Measurements from ENCODE around the gene HNRNPAB.
A peak's percentile ranks its signal among the peaks of the same experiment; 100 is the strongest.

Gene HNRNPAB

GRCh38 chr5:178204182-178204934 lies at the start of gene HNRNPAB:
HNRNPAB (plus strand) TSS chr5:178204533; CDS start chr5:178204838, 305 bp downstream.
- peak; percentile 92 for DNase-seq
- H3K36me3 Mint-ChIP-seq, result peaks cover 30 to 42% of the 10 kb centered on the region in 2 donors
- peak within 1 kb of the TSS; percentile 95 to 97 for H3K4me3 Mint-ChIP-seq

GRCh38 chr5:178155065-178155464 lies 49.3 kb upstream of the HNRNPAB start:
- Mint-ChIP-seq H3K4me1 (peaks cover 30 to 46% of the 10 kb centered on the region in 2 donors), H3K4me3 (no peak overlapping the region), H3K27me3 (no peaks in the 10 kb centered on the region), H3K36me3 (peaks cover 14 to 25% of the 10 kb centered on the region in 2 donors), H3K9me3 (no peaks in the 10 kb centered on the region), H3K27ac (no peak overlapping the region)
- DNase-seq (no peak), ATAC-seq (replicated peaks) (no peak)

More at GRCh38 chr5:178204182-178204934, at the start of gene HNRNPAB:
- ATAC-seq (replicated peaks), result peak; percentile 85 to 90
- peak within 1 kb of the TSS; percentile 100 for H3K27ac Mint-ChIP-seq
- peaks cover 22 to 37% of the 10 kb centered on the region in 2 donors for H3K4me1 Mint-ChIP-seq
- peaks cover 4 to 5% of the 10 kb centered on the region in 2 donors for H3K27me3 Mint-ChIP-seq
- H3K9me3 Mint-ChIP-seq, result peaks cover 0 to 3% of the 10 kb centered on the region in 2 donors

DNA sequence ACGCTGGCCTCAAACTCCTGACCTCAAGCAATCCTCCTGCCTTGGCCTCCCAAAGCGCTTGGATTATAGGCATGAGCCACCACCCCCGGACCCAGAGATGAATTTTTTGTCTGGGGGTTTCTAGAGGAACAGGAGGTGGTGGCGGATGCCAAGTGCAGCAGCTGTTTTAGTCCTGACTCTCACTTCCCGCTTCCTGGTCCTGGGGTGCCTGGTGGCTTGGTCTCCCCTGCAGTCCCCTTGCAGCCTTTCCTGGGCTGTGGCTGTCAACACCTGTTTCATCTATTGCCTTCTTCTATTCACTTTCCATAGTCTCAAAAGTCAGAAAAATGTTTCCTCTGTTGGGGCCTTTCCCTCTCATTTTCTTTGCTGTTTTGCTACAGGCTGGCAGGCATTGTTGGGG lies 44.2 kb upstream of the HNRNPAB start:
- peaks cover 9 to 12% of the 10 kb centered on the region in 2 donors for H3K4me1 Mint-ChIP-seq
- no peaks in the 10 kb centered on the region for H3K36me3 Mint-ChIP-seq
- H3K27me3 Mint-ChIP-seq, result peaks cover 11 to 21% of the 10 kb centered on the region in 2 donors
- no peak overlapping the region for H3K27ac Mint-ChIP-seq
- ATAC-seq (replicated peaks) (no peak), DNase-seq (no peak)
- no peak overlapping the region for H3K4me3 Mint-ChIP-seq
- H3K9me3 Mint-ChIP-seq, result no peaks in the 10 kb centered on the region

GRCh38 chr5:178162481-178162880 lies 41.9 kb upstream of the HNRNPAB start:
- ATAC-seq (replicated peaks) (no peak), DNase-seq (no peak)
- H3K27me3 Mint-ChIP-seq, result peaks cover 11 to 25% of the 10 kb centered on the region in 2 donors
- no peaks in the 10 kb centered on the region for H3K9me3 Mint-ChIP-seq
- no peak overlapping the region for H3K4me3 Mint-ChIP-seq
- H3K27ac Mint-ChIP-seq, result no peak overlapping the region
- H3K4me1 Mint-ChIP-seq, result peaks cover 9 to 12% of the 10 kb centered on the region in 2 donors
- H3K36me3 Mint-ChIP-seq, result no peaks in the 10 kb centered on the region

DNA sequence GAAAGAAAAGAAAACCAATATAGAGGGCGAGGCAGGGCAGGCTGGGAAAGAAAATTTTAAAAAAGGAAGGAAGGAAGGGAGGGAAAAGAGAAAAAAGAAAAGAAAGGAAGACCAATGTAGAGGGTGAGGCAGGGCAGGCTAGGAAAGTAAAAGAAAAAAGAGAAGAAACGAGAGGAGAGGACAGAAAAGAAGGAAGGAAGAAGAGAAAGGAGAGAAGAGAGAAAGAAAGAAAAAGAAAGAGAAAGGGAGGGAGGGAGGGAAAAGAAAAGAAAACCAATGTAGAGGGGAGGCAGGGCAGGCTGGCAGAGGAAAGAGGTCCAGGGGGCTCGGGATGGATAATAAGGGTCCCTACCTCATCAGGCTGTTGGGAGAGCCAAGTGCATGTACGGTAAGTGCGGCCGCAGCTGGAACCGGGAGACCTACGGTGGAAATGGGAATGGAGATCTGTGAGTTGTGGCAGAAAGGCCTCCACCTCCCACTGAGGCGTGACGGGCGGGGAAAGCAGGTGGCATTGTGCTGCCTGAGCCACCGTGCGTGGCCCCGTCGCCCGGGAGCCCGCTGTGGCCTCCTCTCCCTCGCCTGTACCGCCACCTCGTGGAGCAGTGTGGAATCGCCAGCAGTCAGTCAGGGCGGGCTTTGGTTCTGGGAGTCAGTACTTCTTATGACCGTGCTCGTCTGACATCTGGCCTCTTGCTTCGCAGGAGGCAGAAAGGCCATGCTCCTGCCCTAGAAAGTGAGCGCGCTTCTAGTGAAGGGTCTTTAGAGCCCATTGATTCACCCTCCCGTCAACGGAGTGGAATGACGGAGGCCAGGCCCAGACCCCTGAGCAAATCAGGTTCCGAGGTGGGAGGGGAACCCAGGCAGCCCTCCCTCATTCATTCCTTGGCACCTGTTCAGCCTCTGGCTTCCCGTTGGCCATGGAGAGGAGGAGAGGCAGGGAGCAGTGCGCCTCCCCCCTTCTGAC lies 40.3 kb upstream of the HNRNPAB start:
- H3K4me3 Mint-ChIP-seq, result peak overlapping the region; percentile 42 to 61
- H3K9me3 Mint-ChIP-seq, result no peaks in the 10 kb centered on the region
- ATAC-seq (replicated peaks) (peak; percentile 99), DNase-seq (peak; percentile 86)
- H3K36me3 Mint-ChIP-seq, result no peaks in the 10 kb centered on the region
- H3K27ac Mint-ChIP-seq, result peak overlapping the region; percentile 47
- peaks cover 9 to 12% of the 10 kb centered on the region in 2 donors for H3K4me1 Mint-ChIP-seq
- peaks cover 11 to 25% of the 10 kb centered on the region in 2 donors for H3K27me3 Mint-ChIP-seq

GRCh38 chr5:178165581-178165980 lies 38.8 kb upstream of the HNRNPAB start:
- no peak for ATAC-seq (replicated peaks)
- no peaks in the 10 kb centered on the region for H3K36me3 Mint-ChIP-seq
- no peak overlapping the region for H3K27ac Mint-ChIP-seq
- H3K4me1 Mint-ChIP-seq, result peaks cover 9 to 12% of the 10 kb centered on the region in 2 donors
- peaks cover 11 to 25% of the 10 kb centered on the region in 2 donors for H3K27me3 Mint-ChIP-seq
- no peaks in the 10 kb centered on the region for H3K9me3 Mint-ChIP-seq
- no peak for DNase-seq
- no peak overlapping the region for H3K4me3 Mint-ChIP-seq

DNA sequence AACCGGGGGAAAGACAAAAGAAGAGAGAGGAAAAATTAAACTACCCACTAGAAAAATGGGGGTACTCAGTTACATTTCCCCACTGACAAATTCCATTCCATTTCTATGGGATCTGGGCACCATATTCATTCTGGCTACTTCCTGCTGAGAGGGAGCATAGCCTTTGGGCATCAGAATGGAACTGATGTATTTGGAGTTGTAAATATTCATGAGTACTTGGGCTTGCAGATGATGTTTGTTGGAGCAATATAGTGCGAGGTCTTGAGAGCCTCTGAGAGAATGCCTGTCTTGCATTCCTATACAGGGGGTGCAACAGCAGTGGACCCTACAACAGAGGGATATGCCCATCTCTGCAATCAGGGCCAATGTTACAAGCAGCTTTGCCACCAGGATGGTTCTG lies 33.9 kb upstream of the HNRNPAB start:
- H3K9me3 Mint-ChIP-seq, result no peaks in the 10 kb centered on the region
- no peak overlapping the region for H3K4me3 Mint-ChIP-seq
- no peak for ATAC-seq (replicated peaks)

GRCh38 chr5:178174456-178174855 lies 29.9 kb upstream of the HNRNPAB start:
- Mint-ChIP-seq H3K4me3 (no peak overlapping the region), H3K27me3 (peaks cover 5 to 12% of the 10 kb centered on the region in 2 donors), H3K4me1 (no peaks in the 10 kb centered on the region), H3K9me3 (no peaks in the 10 kb centered on the region), H3K36me3 (no peaks in the 10 kb centered on the region), H3K27ac (no peak overlapping the region)
- ATAC-seq (replicated peaks), result no peak
- no peak for DNase-seq

More for the DNA sequence above, 33.9 kb upstream of the HNRNPAB start:
- H3K4me1 Mint-ChIP-seq, result no peaks in the 10 kb centered on the region
- DNase-seq, result no peak
- H3K27me3 Mint-ChIP-seq, result peaks cover 0 to 1% of the 10 kb centered on the region in 2 donors
- H3K36me3 Mint-ChIP-seq, result no peaks in the 10 kb centered on the region
- H3K27ac Mint-ChIP-seq, result no peak overlapping the region

DNA sequence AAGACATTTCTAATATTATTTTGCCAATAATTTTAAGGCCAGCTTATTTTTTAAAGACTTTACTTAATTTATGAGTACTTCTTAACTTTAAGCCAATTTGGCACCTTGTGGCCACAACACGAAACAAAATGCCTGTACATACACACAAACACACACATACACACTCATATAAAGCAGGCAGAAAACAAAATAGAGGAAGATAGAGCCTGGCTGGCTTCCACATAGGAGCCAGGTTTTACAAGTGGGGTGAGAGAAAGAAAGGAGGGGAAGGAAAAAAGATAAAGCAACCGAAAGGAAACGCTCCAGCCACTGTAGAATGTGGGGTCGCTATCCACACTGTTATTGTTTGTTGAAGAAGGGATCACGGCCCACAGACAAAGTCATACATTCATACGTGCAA lies 27.5 kb upstream of the HNRNPAB start:
- Mint-ChIP-seq H3K9me3 (no peaks in the 10 kb centered on the region), H3K36me3 (no peaks in the 10 kb centered on the region), H3K4me3 (no peak overlapping the region), H3K27ac (no peak overlapping the region), H3K27me3 (peaks cover 5 to 15% of the 10 kb centered on the region in 2 donors), H3K4me1 (no peaks in the 10 kb centered on the region)
- no peak for DNase-seq
- ATAC-seq (replicated peaks), result no peak

GRCh38 chr5:178177569-178177968 lies 26.8 kb upstream of the HNRNPAB start:
- peaks cover 5 to 15% of the 10 kb centered on the region in 2 donors for H3K27me3 Mint-ChIP-seq
- no peaks in the 10 kb centered on the region for H3K36me3 Mint-ChIP-seq
- ATAC-seq (replicated peaks) (no peak), DNase-seq (no peak)
- H3K4me3 Mint-ChIP-seq, result no peak overlapping the region
- H3K4me1 Mint-ChIP-seq, result peaks cover 0 to 7% of the 10 kb centered on the region in 2 donors
- no peak overlapping the region for H3K27ac Mint-ChIP-seq
- H3K9me3 Mint-ChIP-seq, result no peaks in the 10 kb centered on the region

DNA sequence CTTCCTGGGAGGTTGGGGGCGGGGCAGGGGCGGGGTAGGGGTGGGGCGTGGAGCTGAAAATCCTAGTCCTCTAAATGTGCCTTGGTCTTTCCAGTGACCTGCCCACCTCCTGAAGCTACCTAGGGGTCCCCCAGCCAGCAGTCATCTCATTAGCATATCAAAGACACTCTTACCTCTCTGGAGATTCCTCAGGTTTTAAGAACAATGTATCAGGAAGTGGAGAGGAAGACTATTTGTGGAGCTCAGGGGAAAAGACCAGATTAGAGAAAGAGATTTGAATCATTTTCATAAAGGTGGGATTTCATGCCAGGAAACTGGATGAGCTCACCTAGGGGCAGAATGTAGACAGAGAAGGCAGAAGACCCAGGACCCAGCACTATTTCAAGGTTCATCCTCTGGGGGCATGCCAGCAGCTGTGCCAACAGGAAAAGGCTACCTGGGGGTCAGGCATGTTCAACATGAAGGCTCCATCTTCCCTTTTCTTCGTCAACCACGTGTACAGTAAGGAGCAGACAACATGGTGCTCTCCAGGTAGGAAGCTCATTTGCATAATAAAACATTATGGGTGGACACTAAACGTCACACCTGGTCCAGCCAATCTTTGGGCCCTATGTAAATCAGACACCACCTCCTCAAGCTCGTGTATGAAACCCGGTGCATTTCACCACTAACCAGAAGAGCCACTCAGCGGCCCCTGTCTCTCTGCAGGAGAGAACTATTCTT lies 24.0 kb upstream of the HNRNPAB start:
- no peaks in the 10 kb centered on the region for H3K36me3 Mint-ChIP-seq
- peaks cover 5 to 15% of the 10 kb centered on the region in 2 donors for H3K27me3 Mint-ChIP-seq
- no peak for ATAC-seq (replicated peaks)

GRCh38 chr5:178182158-178182876 lies 22.0 kb upstream of the HNRNPAB start:
- no peak overlapping the region for H3K27ac Mint-ChIP-seq
- DNase-seq (no peak), ATAC-seq (replicated peaks) (no peak)
- peaks cover 5 to 11% of the 10 kb centered on the region in 2 donors for H3K27me3 Mint-ChIP-seq
- H3K4me1 Mint-ChIP-seq, result peaks cover 0 to 8% of the 10 kb centered on the region in 2 donors
- H3K4me3 Mint-ChIP-seq, result no peak overlapping the region
- no peaks in the 10 kb centered on the region for H3K9me3 Mint-ChIP-seq
- H3K36me3 Mint-ChIP-seq, result no peaks in the 10 kb centered on the region

More for the DNA sequence above, 24.0 kb upstream of the HNRNPAB start:
- H3K9me3 Mint-ChIP-seq, result no peaks in the 10 kb centered on the region
- no peak for DNase-seq
- peaks cover 0 to 8% of the 10 kb centered on the region in 2 donors for H3K4me1 Mint-ChIP-seq
- no peak overlapping the region for H3K27ac Mint-ChIP-seq
- no peak overlapping the region for H3K4me3 Mint-ChIP-seq

- Mint-ChIP-seq H3K27ac (no peak overlapping the region), H3K27me3 (peaks cover 8 to 9% of the 10 kb centered on the region in 2 donors), H3K9me3 (no peaks in the 10 kb centered on the region), H3K4me3 (no peak overlapping the region), H3K36me3 (no peaks in the 10 kb centered on the region), H3K4me1 (peaks cover 0 to 8% of the 10 kb centered on the region in 2 donors)
- no peak for DNase-seq
- no peak for ATAC-seq (replicated peaks)
Observed at GRCh38 chr5:178186427-178186826, 17.9 kb upstream of the HNRNPAB start.
